HepG2 (cell line): ENCODE results near the gene KMT2D. TPM values are rescaled to one million over a fixed set of nuclear protein-coding genes. Genes with fewer than 3 reads are reported as not detected.
A peak's percentile ranks its signal among the peaks of the same experiment; 100 is the strongest.

ENCODE experiments used
- ATAC-seq: fragments of 200-7000 bp; cut with Tn5 transposase; 3 replicates; pipeline ENCODE4 v1.9.1; 2020; ENCODE audit warnings: mild to moderate bottlenecking, moderate library complexity
- BruUV-seq: library from RNA; stranded (reverse); fragments of 400-500 nt; replicated peaks from 2 replicates; lab custom pipeline; 2021; lab: Mats Ljungman, UMichigan
- CTCF ChIA-PET: fragments of 300-600 bp; formaldehyde crosslinking; extraction: SDS; loops from one replicate; lab custom pipeline; 2021; ENCODE audit warnings: low total read pairs, inconsistent platforms, low intra/inter-chr PET ratio; lab: Yijun Ruan, JAX
- POLR2A ChIA-PET: fragments of 350-600 bp; sonication (Branson Sonifier 250); formaldehyde crosslinking; loops from one replicate; lab custom pipeline; 2020; ENCODE audit warnings: antibody characterized with exemption, inconsistent platforms; lab: Yijun Ruan, JAX
- DNase-seq: peaks from one replicate; pipeline ENCODE4 v3.0.0-alpha.2; 2015; ENCODE audit warnings: low spot score
- FAIRE-seq: peaks from 3 replicates; lab custom pipeline; 2011; peaks lifted over from hg19 to GRCh38; lab: Jason Lieb, UNC
- H2AFZ ChIP-seq: one replicate; pipeline ENCODE4 v1.6.1; 2011; ENCODE audit warnings: low read length, inconsistent platforms
- H3K27ac ChIP-seq: fragments of 300-600 bp; 3 replicates; pipeline ENCODE4 v1.8.0; 2011; ENCODE audit warnings: mixed run types, mild to moderate bottlenecking, mixed read lengths, low read length, inconsistent platforms; ENCODE audit not compliant: insufficient read depth; ENCODE audit errors: extremely low read length
- H3K27me3 ChIP-seq, 2 experiments: fragments of 200-600 bp in 1 of 2; 2 replicates in 1 of 2; 3 replicates in 1 of 2; pipeline versions ENCODE4 v1.6.0 to v1.8.0; 2011; ENCODE audit warnings: low read length in 2 of 2, mild to moderate bottlenecking in 2 of 2, moderate library complexity in 2 of 2, inconsistent platforms in 1 of 2; ENCODE audit not compliant: insufficient read depth in 2 of 2, control insufficient read depth in 1 of 2
- H3K36me3 ChIP-seq, 2 experiments: fragments of 200-600 bp in 1 of 2; replicated peaks in 1 of 2; 2 replicates in 1 of 2; 3 replicates in 1 of 2; pipeline versions ENCODE4 v1.5.1 to v1.8.0; 2011; ENCODE audit warnings: low read length in 2 of 2, inconsistent platforms in 1 of 2; ENCODE audit not compliant: insufficient read depth in 2 of 2, control insufficient read depth in 1 of 2
- H3K4me1 ChIP-seq: 2 replicates; pipeline ENCODE4 v1.5.1; 2012; ENCODE audit warnings: low read length, inconsistent platforms; ENCODE audit not compliant: insufficient read depth
- H3K4me2 ChIP-seq: 2 replicates; pipeline ENCODE4 v1.6.0; 2011; ENCODE audit warnings: low read depth, low read length, inconsistent platforms
- H3K4me3 ChIP-seq, 3 experiments: fragments of 200-600 bp in 1 of 3; sonication (generic), shearing (Covaris generic) in 1 of 3; replicated peaks in 1 of 3; 2 replicates each; pipeline ENCODE4 v1.5.1; 2011 to 2016; ENCODE audit warnings: low read length in 3 of 3, inconsistent platforms in 2 of 3, low read depth in 2 of 3, mild to moderate bottlenecking in 2 of 3, control low read depth in 1 of 3, mixed read lengths in 1 of 3; ENCODE audit not compliant: insufficient read depth in 1 of 3
- H3K79me2 ChIP-seq: one replicate; pipeline ENCODE4 v1.6.1; 2011; ENCODE audit warnings: low read length, inconsistent platforms; ENCODE audit not compliant: insufficient read depth
- H3K9ac ChIP-seq: 2 replicates; pipeline ENCODE4 v1.6.0; 2011; ENCODE audit warnings: mild to moderate bottlenecking, low read depth, low read length, inconsistent platforms; ENCODE audit not compliant: insufficient read depth
- H3K9me3 ChIP-seq: 2 replicates; pipeline ENCODE4 v1.5.1; 2012; ENCODE audit warnings: mild to moderate bottlenecking, low read length
- H4K20me1 ChIP-seq: 2 replicates; pipeline ENCODE4 v1.6.0; 2011; ENCODE audit warnings: inconsistent platforms, mild to moderate bottlenecking, low read length, moderate library complexity; ENCODE audit not compliant: insufficient read depth
- AGO2 ChIP-seq: fragments of 200-400 bp; formaldehyde crosslinking; optimal IDR thresholded peaks from 2 replicates; pipeline ENCODE3; 2017; ENCODE audit warnings: mild to moderate bottlenecking, low read depth, low read length, moderate library complexity
- ERF ChIP-seq: IDR thresholded peaks from 2 replicates; pipeline ENCODE4 v1.6.1; 2018; ENCODE audit warnings: missing biosample characterization, missing genetic modification reagents
- MEIS1 ChIP-seq: sonication (generic); formaldehyde crosslinking; IDR thresholded peaks from 2 replicates; pipeline ENCODE4 v1.9.0; 2021; ENCODE audit warnings: mild to moderate bottlenecking, missing genetic modification reagents, moderate library complexity, borderline replicate concordance
- PCBP2 ChIP-seq: fragments of 200-400 bp; formaldehyde crosslinking; optimal IDR thresholded peaks from 2 replicates; pipeline ENCODE3; 2018; ENCODE audit warnings: low read length, low read depth; ENCODE audit not compliant: poor library complexity, severe bottlenecking
- REPIN1 ChIP-seq: sonication (generic); formaldehyde crosslinking; IDR thresholded peaks from 2 replicates; pipeline ENCODE4 v1.8.0; 2022; ENCODE audit warnings: missing genetic modification reagents, low read depth, mild to moderate bottlenecking, borderline replicate concordance
- ZBTB43 ChIP-seq: sonication (generic); formaldehyde crosslinking; conservative IDR thresholded peaks from 2 replicates; pipeline ENCODE4 v1.4.0; 2020; ENCODE audit warnings: missing genetic modification reagents
- ZFP62 ChIP-seq: sonication (generic); formaldehyde crosslinking; IDR thresholded peaks from 2 replicates; pipeline ENCODE4 v1.4.0; 2020; ENCODE audit warnings: missing genetic modification reagents
- ZNF639 ChIP-seq: conservative IDR thresholded peaks from 2 replicates; pipeline ENCODE4 v1.6.1; 2018; ENCODE audit warnings: missing genetic modification reagents
- ZNF770 ChIP-seq: sonication (generic); formaldehyde crosslinking; IDR thresholded peaks from 2 replicates; pipeline ENCODE4 v1.5.0; 2020; ENCODE audit warnings: mild to moderate bottlenecking, missing genetic modification reagents
- WGBS: methylation state at CpG from one replicate; pipeline ENCODE4 v1.1.6; 2017; ENCODE audit warnings: low lambda C conversion rate; 5-methylcytosine and 5-hydroxymethylcytosine counted together
- in situ Hi-C: cut with HindIII; loops from 2 replicates; pipeline ENCODE4 v1.10.0; 2017; ENCODE audit warnings: low pct_unique_long_range_greater_than_20kb; ENCODE audit not compliant: extremely low pct_ligation_motif_present
- intact Hi-C: fragments of 100-400 bp; cut with micrococcal nuclease; formaldehyde crosslinking; loops from one replicate; pipeline ENCODE4 v1.10.0; 2022; ENCODE audit not compliant: unreplicated experiment
- polyA plus RNA-seq, 8 experiments: library from polyadenylated mRNA; depleted of rRNA in 3 of 8; stranded (reverse) in 7 of 8; unstranded in 1 of 8; fragments of >200 nt; fragmentation: Illumina TruSeq in 4 of 8; extraction: Trizol in 4 of 8; gene quantifications; 2 replicates each; pipeline versions ENCODE4 v1.2.1 to v1.2.3, GENCODE V29; 2011 to 2016; ENCODE audit warnings: low read depth in 4 of 8, missing spikeins in 1 of 8, mixed read lengths in 1 of 8; ENCODE audit not compliant: insufficient read depth in 1 of 8
- total RNA-seq, 5 experiments: library from RNA; depleted of rRNA; stranded (reverse); fragments of >200 nt; fragmentation: Illumina TruSeq; extraction: Trizol; gene quantifications; 2 replicates each; pipeline ENCODE4 v1.2.3, GENCODE V29; 2016; ENCODE audit warnings: low read depth in 1 of 5

Gene KMT2D
- total and polyA plus RNA-seq, 2 of the 13 experiments (the other 11 are each of a cell fraction or from before 2014, with no cell fraction given): 8.1 to 10.4 TPM

GRCh38 chr12:49049566-49050224, 10.9 kb downstream of the KMT2D start:
- ATAC-seq (no peak), DNase-seq (no peak), FAIRE-seq (no peak)
- in situ Hi-C loops: no loop called here
- peaks cover 14% of the 10 kb centered on the region; the same call in 1 of the 2 replicates for H4K20me1 ChIP-seq
- no peak overlapping the region for H3K4me3 ChIP-seq
- intact Hi-C loops: no loop called here
- H3K9me3 ChIP-seq: no peaks in the 10 kb centered on the region
- H3K27ac ChIP-seq: no peak overlapping the region
- WGBS: 98% methylated on average over 13 of the region's 20 CpGs
- H3K36me3 ChIP-seq: peaks cover 73 to 96% of the 10 kb centered on the region in 2 experiments
- H3K9ac ChIP-seq: no peak overlapping the region
- no peaks in the 10 kb centered on the region for H3K4me1 ChIP-seq
- H3K4me2 ChIP-seq: no peak overlapping the region
- H2AFZ ChIP-seq: no peak overlapping the region
- ChIA-PET CTCF (no interaction called here), POLR2A (no interaction called here)
- H3K27me3 ChIP-seq: no peaks in the 10 kb centered on the region
- TF ChIP-seq ZNF639 (CRISPR knock-in tag) (no peak), PCBP2 (no peak), MEIS1 (no peak), ZFP62 (CRISPR knock-in tag) (no peak), REPIN1 (CRISPR knock-in tag) (no peak), ERF (no peak), AGO2 (peak; percentile 75), ZBTB43 (CRISPR knock-in tag) (no peak), ZNF770 (CRISPR knock-in tag) (no peak)
- peaks cover 2% of the 10 kb centered on the region for H3K79me2 ChIP-seq
- no TSS peak for BruUV-seq
